GM23338 (cell line): ENCODE results near the gene MT4. TPM values are rescaled to one million over a fixed set of nuclear protein-coding genes. Genes with fewer than 3 reads are reported as not detected.

Source experiments
- ATAC-seq: fragments of 200-7000 bp; cut with Tn5 transposase; 3 replicates; pipeline ENCODE4 v1.9.1; 2020
- DNase-seq: peaks from one replicate; pipeline ENCODE4 v3.0.0-alpha.2; 2015; ENCODE audit warnings: low spot score
- H2AFZ ChIP-seq: fragments of 200-600 bp; sonication (generic); 2 replicates; pipeline ENCODE4 v1.8.0; 2016; ENCODE audit warnings: antibody characterized with exemption, mild to moderate bottlenecking, moderate library complexity
- H3F3A ChIP-seq: fragments of 200-600 bp; sonication (generic); replicated peaks from 2 replicates; pipeline ENCODE4 v1.8.0; 2017; ENCODE audit warnings: antibody characterized with exemption, mixed run types, low read depth
- H3K27ac ChIP-seq: fragments of 200-600 bp; sonication (generic); 2 replicates; pipeline ENCODE4 v1.6.1; 2016; ENCODE audit warnings: low read depth
- H3K27me3 ChIP-seq: fragments of 200-600 bp; sonication (generic); 2 replicates; pipeline ENCODE4 v1.8.0; 2016; ENCODE audit warnings: mild to moderate bottlenecking, mixed run types, moderate library complexity; ENCODE audit not compliant: insufficient read depth
- H3K36me3 ChIP-seq: fragments of 200-600 bp; sonication (generic); 2 replicates; pipeline ENCODE4 v1.8.0; 2016; ENCODE audit warnings: mild to moderate bottlenecking; ENCODE audit not compliant: insufficient read depth
- H3K4me1 ChIP-seq: fragments of 200-600 bp; sonication (generic); 2 replicates; pipeline ENCODE4 v1.8.0; 2016; ENCODE audit warnings: mild to moderate bottlenecking, moderate library complexity; ENCODE audit not compliant: insufficient read depth
- H3K4me2 ChIP-seq: fragments of 200-600 bp; sonication (generic); 2 replicates; pipeline ENCODE4 v1.7.1; 2017; ENCODE audit warnings: mixed run types
- H3K4me3 ChIP-seq: fragments of 200-600 bp; sonication (generic); 2 replicates; pipeline ENCODE4 v1.6.1; 2016; ENCODE audit warnings: mixed run types
- H3K79me2 ChIP-seq: fragments of 200-600 bp; sonication (generic); replicated peaks from 2 replicates; pipeline ENCODE4 v1.8.0; 2017; ENCODE audit warnings: mild to moderate bottlenecking; ENCODE audit not compliant: insufficient read depth
- H3K9me2 ChIP-seq: fragments of 200-600 bp; sonication (generic); 2 replicates; pipeline ENCODE4 v1.8.0; 2017; ENCODE audit not compliant: insufficient read depth
- H4K20me1 ChIP-seq: fragments of 200-600 bp; sonication (generic); replicated peaks from 2 replicates; pipeline ENCODE4 v1.8.0; 2017; ENCODE audit warnings: mild to moderate bottlenecking; ENCODE audit not compliant: insufficient read depth
- H3K27ac Mint-ChIP-seq: 2 replicates; pipeline ENCODE4 v1.8.0; 2020; ENCODE audit warnings: inconsistent platforms, mild to moderate bottlenecking, moderate library complexity, mixed read lengths
- H3K27me3 Mint-ChIP-seq: 3 replicates; pipeline ENCODE4 v1.8.0; 2022; ENCODE audit warnings: low read depth, mild to moderate bottlenecking, moderate library complexity, mixed read lengths, inconsistent platforms; ENCODE audit not compliant: insufficient read depth, poor library complexity
- H3K36me3 Mint-ChIP-seq: 3 replicates; pipeline ENCODE4 v1.8.0; 2021; ENCODE audit warnings: low read depth, mild to moderate bottlenecking, inconsistent platforms, moderate library complexity, mixed read lengths
- H3K4me1 Mint-ChIP-seq: 3 replicates; pipeline ENCODE4 v1.8.0; 2020; ENCODE audit warnings: mild to moderate bottlenecking, inconsistent platforms, mixed read lengths
- H3K4me3 Mint-ChIP-seq: 3 replicates; pipeline ENCODE4 v1.8.0; 2021; ENCODE audit warnings: moderate library complexity, mild to moderate bottlenecking, inconsistent platforms, mixed read lengths
- H3K9me3 Mint-ChIP-seq: 3 replicates; pipeline ENCODE4 v1.8.0; 2020; ENCODE audit warnings: moderate library complexity, mild to moderate bottlenecking, inconsistent platforms, mixed read lengths
- CREB1 ChIP-seq: fragments of 250-450 bp; sonication (Bioruptor Pico); IDR thresholded peaks from 2 replicates; pipeline ENCODE4 v1.5.0; 2020; ENCODE audit warnings: low read depth, mild to moderate bottlenecking, moderate library complexity
- ETS1 ChIP-seq: IDR thresholded peaks from 2 replicates; pipeline ENCODE4 v1.6.1; 2016; ENCODE audit warnings: antibody characterized with exemption
- EZH2 ChIP-seq: fragments of 200-600 bp; sonication (generic); IDR thresholded peaks from one replicate; pipeline ENCODE4 v1.8.0; 2017; ENCODE audit warnings: antibody characterized with exemption, mild to moderate bottlenecking, low read depth; ENCODE audit not compliant: unreplicated experiment
- EZH2phosphoT487 ChIP-seq: fragments of 200-600 bp; sonication (generic); IDR thresholded peaks from one replicate; pipeline ENCODE4 v1.8.1; 2018; ENCODE audit warnings: antibody characterized with exemption; ENCODE audit not compliant: unreplicated experiment
- JUNB ChIP-seq: IDR thresholded peaks from one replicate; pipeline ENCODE4 v1.6.1; 2016; ENCODE audit warnings: antibody characterized with exemption; ENCODE audit not compliant: unreplicated experiment
- NANOG ChIP-seq: IDR thresholded peaks from 2 replicates; pipeline ENCODE4 v1.6.1; 2016; ENCODE audit warnings: antibody characterized with exemption, borderline replicate concordance
- REST ChIP-seq: IDR thresholded peaks from one replicate; pipeline ENCODE4 v1.6.1; 2018; ENCODE audit warnings: antibody characterized with exemption; ENCODE audit not compliant: unreplicated experiment
- STAT1 ChIP-seq: IDR thresholded peaks from one replicate; pipeline ENCODE4 v1.6.1; 2016; ENCODE audit warnings: antibody characterized with exemption; ENCODE audit not compliant: unreplicated experiment
- polyA plus RNA-seq: library from polyadenylated mRNA; unstranded; fragments of >200 nt; fragmentation: Nextera tagmentation; extraction: Ambion mirVana; gene quantifications from 2 replicates; pipeline ENCODE4 v1.2.1, GENCODE V29; 2016
- total RNA-seq: library from RNA; depleted of rRNA; stranded (reverse); fragments of >200 nt; shearing (Covaris generic); gene quantifications from 2 replicates; pipeline ENCODE4 v1.2.3, GENCODE V29; 2014
- TF ChIP-seq, protein P1 (sequence below), 2 experiments: fragments of 200-600 bp in 1 of 2; sonication (generic) in 1 of 2; conservative IDR thresholded peaks; 2 replicates each; pipeline versions ENCODE4 v1.5.1 to v1.6.1; 2016 to 2017; ENCODE audit warnings: antibody characterized with exemption in 2 of 2, low read depth in 2 of 2, mild to moderate bottlenecking in 2 of 2, moderate library complexity in 1 of 2

Gene MT4
- total and polyA plus RNA-seq, 2 experiments from 2014 or later, result not detected

GRCh38 chr16:56608876-56609462 lies 44.1 kb downstream of the MT4 start:
- TF ChIP-seq EZH2 (peak; percentile 58), JUNB (no peak)
- ATAC-seq (peak; percentile 11), DNase-seq (no peak)
- no peaks in the 10 kb centered on the region for H3K36me3 ChIP-seq
- H2AFZ ChIP-seq, result peak overlapping the region; percentile 80
- peaks cover 81% of the 10 kb centered on the region for H3K27me3 ChIP-seq
- H3K4me1 Mint-ChIP-seq, result peaks cover 34% of the 10 kb centered on the region
- peak overlapping the region; percentile 74 for H3K4me2 ChIP-seq
- peaks cover 27% of the 10 kb centered on the region for H3K4me1 ChIP-seq
- peaks cover 43% of the 10 kb centered on the region for H3K27me3 Mint-ChIP-seq
- H3K36me3 Mint-ChIP-seq, result peaks cover 9% of the 10 kb centered on the region; the same call in 2 of the 3 replicates
- H3K9me2 ChIP-seq, result no peaks in the 10 kb centered on the region
- no peaks in the 10 kb centered on the region for H3K9me3 Mint-ChIP-seq
- peak overlapping the region; percentile 89 for H3K4me3 Mint-ChIP-seq
- no peaks in the 10 kb centered on the region for H3K79me2 ChIP-seq
- H3F3A ChIP-seq, result peaks cover 14% of the 10 kb centered on the region; the same call in 1 of the 2 replicates
- H3K4me3 ChIP-seq, result peak overlapping the region; percentile 51
- H3K27ac ChIP-seq, result no peak overlapping the region
- no peaks in the 10 kb centered on the region for H4K20me1 ChIP-seq
- H3K27ac Mint-ChIP-seq, result no peak overlapping the region

DNA sequence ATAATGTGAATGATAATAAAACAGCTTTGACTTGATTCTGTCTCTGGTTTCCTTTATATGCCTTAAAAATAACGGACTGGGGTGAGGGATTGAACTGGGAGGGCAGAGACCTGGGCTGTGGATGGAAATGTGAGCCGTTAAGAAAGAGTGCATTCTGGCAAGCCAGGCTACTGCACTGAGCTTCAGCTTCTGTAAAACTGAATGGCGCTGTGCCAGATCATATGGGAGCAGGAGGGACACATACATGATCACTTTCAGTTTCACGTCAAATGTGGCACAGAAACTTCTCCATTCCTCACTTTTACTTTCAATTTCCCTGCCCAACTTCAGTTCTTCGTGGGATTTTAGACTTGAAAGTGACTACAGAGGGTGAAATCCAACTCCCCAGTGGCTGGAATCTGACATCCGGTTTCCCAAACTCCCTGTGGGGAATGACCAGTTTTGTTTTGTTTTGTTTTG lies 44.6 kb downstream of the MT4 start:
- TF ChIP-seq CREB1 (CRISPR knock-in tag) (no peak), EZH2 (peak; percentile 45)
- H3K4me1 ChIP-seq, result peaks cover 28% of the 10 kb centered on the region
- H3K4me3 Mint-ChIP-seq, result peak overlapping the region; percentile 89
- H3K27ac Mint-ChIP-seq, result no peak overlapping the region
- ATAC-seq (peak; percentile 3; the same call in 1 of the 3 replicates), DNase-seq (no peak)
- peaks cover 14% of the 10 kb centered on the region; the same call in 1 of the 2 replicates for H3F3A ChIP-seq
- H3K9me3 Mint-ChIP-seq, result no peaks in the 10 kb centered on the region
- no peaks in the 10 kb centered on the region for H3K9me2 ChIP-seq
- no peak overlapping the region for H3K27ac ChIP-seq
- H4K20me1 ChIP-seq, result no peaks in the 10 kb centered on the region
- peaks cover 46% of the 10 kb centered on the region for H3K27me3 Mint-ChIP-seq
- peaks cover 9% of the 10 kb centered on the region; the same call in 2 of the 3 replicates for H3K36me3 Mint-ChIP-seq
- H3K79me2 ChIP-seq, result no peaks in the 10 kb centered on the region
- peak overlapping the region; percentile 74 for H3K4me2 ChIP-seq
- H2AFZ ChIP-seq, result no peak overlapping the region
- H3K27me3 ChIP-seq, result peaks cover 86% of the 10 kb centered on the region
- H3K4me1 Mint-ChIP-seq, result peaks cover 34% of the 10 kb centered on the region
- H3K4me3 ChIP-seq, result peak overlapping the region; percentile 51
- no peaks in the 10 kb centered on the region for H3K36me3 ChIP-seq

GRCh38 chr16:56610017-56610608 lies 45.2 kb downstream of the MT4 start:
- H3K4me3 ChIP-seq, result 0 out of 2 replicates have a peak overlapping the region, but pooled peaks have one; percentile 19
- H2AFZ ChIP-seq, result no peak overlapping the region
- Mint-ChIP-seq H3K36me3 (peaks cover 9% of the 10 kb centered on the region; the same call in 2 of the 3 replicates), H3K27ac (no peak overlapping the region), H3K4me1 (peaks cover 34% of the 10 kb centered on the region), H3K27me3 (peaks cover 53% of the 10 kb centered on the region), H3K9me3 (no peaks in the 10 kb centered on the region), H3K4me3 (peak overlapping the region; percentile 89)
- H3K4me2 ChIP-seq, result peak overlapping the region; percentile 74
- H3K4me1 ChIP-seq, result peaks cover 28% of the 10 kb centered on the region
- no peak overlapping the region for H3K27ac ChIP-seq
- no peaks in the 10 kb centered on the region for H3K79me2 ChIP-seq
- peaks cover 93% of the 10 kb centered on the region for H3K27me3 ChIP-seq
- H3F3A ChIP-seq, result peaks cover 14% of the 10 kb centered on the region; the same call in 1 of the 2 replicates
- H3K36me3 ChIP-seq, result no peaks in the 10 kb centered on the region
- DNase-seq (no peak), ATAC-seq (no peak)
- no peaks in the 10 kb centered on the region for H4K20me1 ChIP-seq
- H3K9me2 ChIP-seq, result no peaks in the 10 kb centered on the region
- TF ChIP-seq REST, result no peak
- TF ChIP-seq ETS1, result no peak
- TF ChIP-seq, protein P1, sequence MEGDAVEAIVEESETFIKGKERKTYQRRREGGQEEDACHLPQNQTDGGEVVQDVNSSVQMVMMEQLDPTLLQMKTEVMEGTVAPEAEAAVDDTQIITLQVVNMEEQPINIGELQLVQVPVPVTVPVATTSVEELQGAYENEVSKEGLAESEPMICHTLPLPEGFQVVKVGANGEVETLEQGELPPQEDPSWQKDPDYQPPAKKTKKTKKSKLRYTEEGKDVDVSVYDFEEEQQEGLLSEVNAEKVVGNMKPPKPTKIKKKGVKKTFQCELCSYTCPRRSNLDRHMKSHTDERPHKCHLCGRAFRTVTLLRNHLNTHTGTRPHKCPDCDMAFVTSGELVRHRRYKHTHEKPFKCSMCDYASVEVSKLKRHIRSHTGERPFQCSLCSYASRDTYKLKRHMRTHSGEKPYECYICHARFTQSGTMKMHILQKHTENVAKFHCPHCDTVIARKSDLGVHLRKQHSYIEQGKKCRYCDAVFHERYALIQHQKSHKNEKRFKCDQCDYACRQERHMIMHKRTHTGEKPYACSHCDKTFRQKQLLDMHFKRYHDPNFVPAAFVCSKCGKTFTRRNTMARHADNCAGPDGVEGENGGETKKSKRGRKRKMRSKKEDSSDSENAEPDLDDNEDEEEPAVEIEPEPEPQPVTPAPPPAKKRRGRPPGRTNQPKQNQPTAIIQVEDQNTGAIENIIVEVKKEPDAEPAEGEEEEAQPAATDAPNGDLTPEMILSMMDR (conservative IDR thresholded peaks at IDR 0.05; ENCODE audit: low read depth in 2 of 2), result no peak
- no peak for TF ChIP-seq NANOG
- TF ChIP-seq STAT1, result no peak
- no peak for TF ChIP-seq CREB1 (CRISPR knock-in tag)
- no peak for TF ChIP-seq JUNB
- no peak for TF ChIP-seq EZH2phosphoT487
